ENCODE data around the gene SCAF8.
"Not testable (repeated sequence)": the region's sequence is repeated elsewhere in the genome, so short reads cannot be mapped to it uniquely, and the experiment has no call there.

SCAF8 gene

GRCh38 chr6:154783229-154783628 is 50.0 kb downstream of the SCAF8 start:
- DNase-seq (ENCODE audit: low read depth) = no peak

- DNase-seq (ENCODE audit: low read depth) = no peak
Measured at GRCh38 chr6:154785075-154785474, 51.9 kb downstream of the SCAF8 start.

GRCh38 chr6:154786144-154786868 is 53.1 kb downstream of the SCAF8 start:
- no peak for DNase-seq (ENCODE audit: low read depth)

- no peak for DNase-seq (ENCODE audit: low read depth)
Measured at GRCh38 chr6:154791556-154792317, 58.5 kb downstream of the SCAF8 start.

- DNase-seq (ENCODE audit: low read depth) = no peak
Measured at GRCh38 chr6:154792325-154792724, 59.1 kb downstream of the SCAF8 start.

- DNase-seq (ENCODE audit: low read depth) = no peak
Measured at GRCh38 chr6:154792761-154793160, 59.5 kb downstream of the SCAF8 start.

GRCh38 chr6:154796484-154796883 is 63.3 kb downstream of the SCAF8 start:
- no peak for DNase-seq (ENCODE audit: low read depth)

- DNase-seq (ENCODE audit: low read depth) = no peak
Measured at GRCh38 chr6:154797857-154798256, 64.6 kb downstream of the SCAF8 start.

GRCh38 chr6:154800338-154800737 is 67.1 kb downstream of the SCAF8 start:
- DNase-seq (ENCODE audit: low read depth) = no peak

- DNase-seq (ENCODE audit: low read depth) = no peak
Measured at GRCh38 chr6:154805288-154805911, 72.2 kb downstream of the SCAF8 start.

GRCh38 chr6:154806804-154807203 is 73.6 kb downstream of the SCAF8 start:
- no peak for DNase-seq (ENCODE audit: low read depth)

- DNase-seq (ENCODE audit: low read depth) = not testable (repeated sequence)
Measured at GRCh38 chr6:154811663-154812062, 78.4 kb downstream of the SCAF8 start.

- no peak for DNase-seq (ENCODE audit: low read depth)
Measured at GRCh38 chr6:154814063-154814462, 80.8 kb downstream of the SCAF8 start.

GRCh38 chr6:154815938-154816820 is 83.0 kb downstream of the SCAF8 start:
- DNase-seq (ENCODE audit: low read depth) = no peak

GRCh38 chr6:154821099-154821498 is 87.9 kb downstream of the SCAF8 start:
- DNase-seq (ENCODE audit: low read depth) = no peak

- DNase-seq (ENCODE audit: low read depth) = no peak
Measured at GRCh38 chr6:154821638-154822037, 88.4 kb downstream of the SCAF8 start.

- no peak for DNase-seq (ENCODE audit: low read depth)
Measured at GRCh38 chr6:154822947-154823558, 89.8 kb downstream of the SCAF8 start.

GRCh38 chr6:154824076-154824475 is 90.9 kb downstream of the SCAF8 start:
- no peak for DNase-seq (ENCODE audit: low read depth)

GRCh38 chr6:154829970-154830369 is 96.8 kb downstream of the SCAF8 start:
- DNase-seq (ENCODE audit: low read depth) = no peak

GRCh38 chr6:154830771-154831170 is 97.6 kb downstream of the SCAF8 start:
- DNase-seq (ENCODE audit: low read depth) = no peak

GRCh38 chr6:154835307-154835706 is 102.1 kb downstream of the SCAF8 start:
- DNase-seq (ENCODE audit: low read depth) = no peak

- no peak for DNase-seq (ENCODE audit: low read depth)
Measured at GRCh38 chr6:154839546-154839945, 106.3 kb downstream of the SCAF8 start.
